ENCODE results near the gene BEND7. TPM values are rescaled to one million over a fixed set of nuclear protein-coding genes. Genes with fewer than 3 reads are reported as not detected.
"Not testable (repeated sequence)": the region's sequence is repeated elsewhere in the genome, so short reads cannot be mapped to it uniquely, and the experiment has no call there.

The BEND7 gene
- total RNA-seq, 1 experiment from 2014 or later, result 1.7 TPM

GRCh38 chr10:13550802-13551201 lies 22.0 kb upstream of the BEND7 start:
- Histone ChIP-seq H2AFZ (no peak overlapping the region), H4K20me1 (ENCODE audit: insufficient read depth) (no peaks in the 10 kb centered on the region), H3K4me1 (replicated peaks; ENCODE audit: insufficient read depth) (no peaks in the 10 kb centered on the region), H3K36me3 (ENCODE audit: low read depth) (no peaks in the 10 kb centered on the region), H3K4me3 (no peak overlapping the region), H3F3A (ENCODE audit: insufficient read depth, low read depth) (no peaks in the 10 kb centered on the region), H3K9me2 (ENCODE audit: insufficient read depth) (no peaks in the 10 kb centered on the region), H3K4me2 (no peak overlapping the region), H3K27ac (no peak overlapping the region), H3K27me3 (ENCODE audit: insufficient read depth, low read depth) (peaks cover 58% of the 10 kb centered on the region), H3K79me2 (ENCODE audit: low read depth) (no peaks in the 10 kb centered on the region), H3K9me3 (ENCODE audit: insufficient read depth, low read depth) (no peaks in the 10 kb centered on the region; the same call in 1 of the 2 replicates)
- TF ChIP-seq CTCF (conservative IDR thresholded peaks at IDR 0.05), result no peak
- TF ChIP-seq EZH2 (IDR thresholded peaks at IDR 0.05; ENCODE audit: low read depth), result no peak
- ChIA-PET POLR2A (ENCODE audit: unreplicated experiment) (no interaction called here), CTCF (no interaction called here)
- intact Hi-C loops (cut with micrococcal nuclease; ENCODE audit: unreplicated experiment), result no loop called here
- BruUV-seq (replicated peaks), result no TSS peak
- no peak for DNase-seq

- Histone ChIP-seq H3K9me3 (ENCODE audit: insufficient read depth, low read depth) (no peaks in the 10 kb centered on the region), H3K4me1 (replicated peaks; ENCODE audit: insufficient read depth) (no peaks in the 10 kb centered on the region), H3K79me2 (ENCODE audit: low read depth) (no peaks in the 10 kb centered on the region), H3K4me2 (no peak overlapping the region), H4K20me1 (ENCODE audit: insufficient read depth) (no peaks in the 10 kb centered on the region), H3K36me3 (ENCODE audit: low read depth) (no peaks in the 10 kb centered on the region), H3K4me3 (no peak overlapping the region), H3K27ac (no peak overlapping the region), H3K9me2 (ENCODE audit: insufficient read depth) (no peaks in the 10 kb centered on the region), H3F3A (ENCODE audit: insufficient read depth, low read depth) (no peaks in the 10 kb centered on the region), H2AFZ (no peak overlapping the region), H3K27me3 (ENCODE audit: insufficient read depth, low read depth) (peaks cover 80% of the 10 kb centered on the region)
- TF ChIP-seq EZH2 (IDR thresholded peaks at IDR 0.05; ENCODE audit: low read depth), result no peak
- TF ChIP-seq CTCF (conservative IDR thresholded peaks at IDR 0.05), result no peak
- ChIA-PET POLR2A (ENCODE audit: unreplicated experiment) (no interaction called here), CTCF (no interaction called here)
- intact Hi-C loops (cut with micrococcal nuclease; ENCODE audit: unreplicated experiment), result no loop called here
- no peak for DNase-seq
- BruUV-seq (replicated peaks), result no TSS peak
Measured at GRCh38 chr10:13542533-13542932, 13.7 kb upstream of the BEND7 start.

GRCh38 chr10:13537985-13538384 lies 9.2 kb upstream of the BEND7 start:
- peaks cover 88% of the 10 kb centered on the region for H3K27me3 ChIP-seq (ENCODE audit: insufficient read depth, low read depth)
- POLR2A ChIA-PET (ENCODE audit: unreplicated experiment); intact Hi-C loops (cut with micrococcal nuclease; ENCODE audit: unreplicated experiment); DNase-seq; H3K9me2 ChIP-seq (ENCODE audit: insufficient read depth); H3K4me2 ChIP-seq; H3F3A ChIP-seq (ENCODE audit: insufficient read depth, low read depth); H3K4me1 ChIP-seq (replicated peaks; ENCODE audit: insufficient read depth); H3K79me2 ChIP-seq (ENCODE audit: low read depth); BruUV-seq (replicated peaks); H3K36me3 ChIP-seq (ENCODE audit: low read depth); H3K9me3 ChIP-seq (ENCODE audit: insufficient read depth, low read depth); H4K20me1 ChIP-seq (ENCODE audit: insufficient read depth); H3K27ac ChIP-seq; H2AFZ ChIP-seq; H3K4me3 ChIP-seq: not testable (repeated sequence)
- CTCF ChIA-PET, result interaction anchor here (0.6 to 0.7 kb wide), 2 partner anchors 115 to 135 kb away, joined by 8 to 10 read pairs; no protein-coding TSS in a partner anchor

- H3K27me3 ChIP-seq (ENCODE audit: insufficient read depth, low read depth), result peaks cover 86% of the 10 kb centered on the region
- H4K20me1 ChIP-seq (ENCODE audit: insufficient read depth), result no peaks in the 10 kb centered on the region
- intact Hi-C loops (cut with micrococcal nuclease; ENCODE audit: unreplicated experiment), result no loop called here
- H3K27ac ChIP-seq, result no peak overlapping the region
- H3K4me3 ChIP-seq, result no peak overlapping the region
- no peak overlapping the region for H2AFZ ChIP-seq
- TF ChIP-seq EZH2 (IDR thresholded peaks at IDR 0.05; ENCODE audit: low read depth), result no peak
- TF ChIP-seq CTCF (conservative IDR thresholded peaks at IDR 0.05), result peak; percentile 47; the same call in 1 of the 2 replicates
- no peaks in the 10 kb centered on the region for H3K9me2 ChIP-seq (ENCODE audit: insufficient read depth)
- DNase-seq, result peak in 1 of 2 experiments; percentile 28
- no peaks in the 10 kb centered on the region for H3K9me3 ChIP-seq (ENCODE audit: insufficient read depth, low read depth)
- no peak overlapping the region for H3K4me2 ChIP-seq
- no peaks in the 10 kb centered on the region for H3F3A ChIP-seq (ENCODE audit: insufficient read depth, low read depth)
- H3K36me3 ChIP-seq (ENCODE audit: low read depth), result no peaks in the 10 kb centered on the region
- H3K79me2 ChIP-seq (ENCODE audit: low read depth), result no peaks in the 10 kb centered on the region
- no TSS peak for BruUV-seq (replicated peaks)
- H3K4me1 ChIP-seq (replicated peaks; ENCODE audit: insufficient read depth), result no peaks in the 10 kb centered on the region
- CTCF ChIA-PET, result interaction anchor here (0.5 to 0.7 kb wide), 3 partner anchors 132 to 232 kb away, joined by 5 to 9 read pairs (median 9); no protein-coding TSS in a partner anchor
- POLR2A ChIA-PET (ENCODE audit: unreplicated experiment), result no interaction called here
Measured at GRCh38 chr10:13536674-13537366, 8.0 kb upstream of the BEND7 start.

Data from PC-9 (cell line).